Neural cell (in vitro differentiated cells): ENCODE data around the gene DNAAF5. TPM values are rescaled to one million over a fixed set of nuclear protein-coding genes. Genes with fewer than 3 reads are reported as not detected.

ENCODE experiments used
- H2AFZ ChIP-seq: fragments of 200-600, 300-800 bp; sonication (generic), shearing (Covaris generic); 2 replicates; pipeline ENCODE4 v1.6.0; 2014; ENCODE audit warnings: low read depth, mild to moderate bottlenecking, antibody characterized with exemption, low read length, moderate library complexity
- H3F3A ChIP-seq: fragments of 200-600 bp; shearing (Covaris generic); 2 replicates; pipeline ENCODE4 v1.6.1; 2016; ENCODE audit warnings: mild to moderate bottlenecking, moderate library complexity, mixed read lengths, antibody characterized with exemption, low read length; ENCODE audit not compliant: insufficient read depth, poor library complexity, severe bottlenecking
- H3K27ac ChIP-seq: fragments of 200-600, 300-800 bp; sonication (generic), shearing (Covaris generic); 2 replicates; pipeline ENCODE4 v1.5.1; 2014; ENCODE audit warnings: mild to moderate bottlenecking, low read length, moderate library complexity
- H3K27me3 ChIP-seq: fragments of 300-800, 200-600 bp; sonication (generic), shearing (Covaris generic); 2 replicates; pipeline ENCODE4 v1.6.0; 2014; ENCODE audit warnings: mild to moderate bottlenecking, low read depth, low read length, moderate library complexity; ENCODE audit not compliant: insufficient read depth
- H3K36me3 ChIP-seq: fragments of 300-800, 200-600 bp; sonication (generic), shearing (Covaris generic); 2 replicates; pipeline ENCODE4 v1.5.1; 2014; ENCODE audit warnings: mild to moderate bottlenecking, antibody characterized with exemption, low read length, moderate library complexity; ENCODE audit not compliant: insufficient read depth
- H3K4me2 ChIP-seq: fragments of 300-800, 200-600 bp; sonication (generic), shearing (Covaris generic); 2 replicates; pipeline ENCODE4 v1.6.0; 2014; ENCODE audit warnings: mild to moderate bottlenecking, low read length
- H3K4me3 ChIP-seq: fragments of 300-800, 200-600 bp; sonication (generic), shearing (Covaris generic); 2 replicates; pipeline ENCODE4 v1.5.1; 2014; ENCODE audit warnings: mild to moderate bottlenecking, low read length, moderate library complexity
- H3K79me2 ChIP-seq: fragments of 200-600 bp; shearing (Covaris generic); replicated peaks from 2 replicates; pipeline ENCODE4 v1.6.0; 2014; ENCODE audit warnings: mild to moderate bottlenecking, low read length, moderate library complexity; ENCODE audit not compliant: insufficient read depth
- H3K9ac ChIP-seq: fragments of 300-800, 200-600 bp; sonication (generic), shearing (Covaris generic); 2 replicates; pipeline ENCODE4 v1.6.1; 2016; ENCODE audit warnings: mild to moderate bottlenecking, low read length, mixed read lengths
- H3K9me2 ChIP-seq: fragments of 200-600 bp; shearing (Covaris generic); 2 replicates; pipeline ENCODE4 v1.6.1; 2016; ENCODE audit warnings: mild to moderate bottlenecking, low read length, mixed read lengths; ENCODE audit not compliant: insufficient read depth
- H3K9me3 ChIP-seq: fragments of 200-600, 300-800 bp; sonication (generic), shearing (Covaris generic); 2 replicates; pipeline ENCODE4 v1.6.1; 2016; ENCODE audit warnings: mild to moderate bottlenecking, mixed run types, low read length, moderate library complexity, mixed read lengths
- H4K20me1 ChIP-seq: fragments of 200-600 bp; shearing (Covaris generic); 2 replicates; pipeline ENCODE4 v1.6.1; 2016; ENCODE audit warnings: mild to moderate bottlenecking, mixed run types; ENCODE audit not compliant: insufficient read depth
- CTCF ChIP-seq: fragments of 450-650 bp; IDR thresholded peaks from 2 replicates; pipeline ENCODE4 v1.5.1; 2014; ENCODE audit warnings: antibody characterized with exemption, mild to moderate bottlenecking, moderate library complexity; ENCODE audit not compliant: poor library complexity, severe bottlenecking
- EP300 ChIP-seq: fragments of 450-650 bp; conservative IDR thresholded peaks from 2 replicates; pipeline ENCODE4 v1.6.1; 2014; ENCODE audit warnings: antibody characterized with exemption, mild to moderate bottlenecking, moderate library complexity; ENCODE audit not compliant: poor library complexity, severe bottlenecking
- EZH2 ChIP-seq: fragments of 200-600, 300-800 bp; shearing (Covaris generic), sonication (generic); IDR thresholded peaks from 2 replicates; pipeline ENCODE4 v1.6.1; 2014; ENCODE audit warnings: antibody characterized with exemption, low read length, borderline replicate concordance, mild to moderate bottlenecking; ENCODE audit not compliant: insufficient read depth, poor library complexity, severe bottlenecking
- MXI1 ChIP-seq: fragments of 450-650 bp; conservative IDR thresholded peaks from 2 replicates; pipeline ENCODE4 v1.6.1; 2014; ENCODE audit warnings: antibody characterized with exemption, mild to moderate bottlenecking; ENCODE audit not compliant: poor library complexity, severe bottlenecking
- POLR2AphosphoS5 ChIP-seq: IDR thresholded peaks from 2 replicates; pipeline ENCODE4 v1.6.1; 2012
- RAD21 ChIP-seq: fragments of 450-650 bp; conservative IDR thresholded peaks from 2 replicates; pipeline ENCODE4 v1.6.1; 2014; ENCODE audit warnings: antibody characterized with exemption, mild to moderate bottlenecking, moderate library complexity
- REST ChIP-seq: IDR thresholded peaks from 2 replicates; pipeline ENCODE4 v1.6.1; 2012; ENCODE audit warnings: borderline replicate concordance
- SMC3 ChIP-seq: fragments of 450-650 bp; conservative IDR thresholded peaks from 2 replicates; pipeline ENCODE4 v1.6.1; 2014; ENCODE audit warnings: antibody characterized with exemption, mild to moderate bottlenecking, moderate library complexity; ENCODE audit not compliant: poor library complexity
- TAF1 ChIP-seq: IDR thresholded peaks from 2 replicates; pipeline ENCODE4 v1.6.1; 2012; ENCODE audit warnings: low read depth
- polyA plus RNA-seq: library from polyadenylated mRNA; depleted of rRNA; stranded (reverse); fragments of >200 nt; gene quantifications from 2 replicates; pipeline ENCODE4 v1.2.3, GENCODE V29; 2014

DNAAF5 gene
- polyA plus RNA-seq, 1 donor from 2014 or later = 5.3 TPM

- Histone ChIP-seq H4K20me1 (no peaks in the 10 kb centered on the region), H3K79me2 (peaks cover 54% of the 10 kb centered on the region), H3F3A (no peaks in the 10 kb centered on the region), H3K27me3 (no peaks in the 10 kb centered on the region), H3K4me2 (no peak within 1 kb of the TSS), H3K9me3 (no peaks in the 10 kb centered on the region), H3K27ac (no peak within 1 kb of the TSS), H3K9me2 (no peaks in the 10 kb centered on the region), H3K9ac (no peak within 1 kb of the TSS), H2AFZ (no peak within 1 kb of the TSS), H3K36me3 (no peaks in the 10 kb centered on the region), H3K4me3 (no peak within 1 kb of the TSS)
- no peak for TF ChIP-seq CTCF
- TF ChIP-seq POLR2AphosphoS5 = no peak
- TF ChIP-seq MXI1 = no peak
- no peak for TF ChIP-seq SMC3
- TF ChIP-seq EZH2 = no peak
- no peak for TF ChIP-seq RAD21
- no peak for TF ChIP-seq EP300
- no peak for TF ChIP-seq TAF1
- no peak for TF ChIP-seq REST
These were observed 105.9 kb downstream of the DNAAF5 start, which contains the start of gene SUN1 for GRCh38 chr7:832167-832967. Gene SUN1 (plus strand): TSS chr7:832476. CDS start chr7:832525, 49 bp downstream.

GRCh38 chr7:832968-833424, 106.5 kb downstream of the DNAAF5 start:
- Histone ChIP-seq H3K9me3 (no peaks in the 10 kb centered on the region), H3K36me3 (no peaks in the 10 kb centered on the region), H3F3A (no peaks in the 10 kb centered on the region), H4K20me1 (no peaks in the 10 kb centered on the region), H3K27me3 (no peaks in the 10 kb centered on the region), H3K79me2 (peaks cover 49% of the 10 kb centered on the region), H3K9ac (no peak overlapping the region), H3K27ac (no peak overlapping the region), H3K4me3 (no peak overlapping the region), H3K4me2 (no peak overlapping the region), H3K9me2 (no peaks in the 10 kb centered on the region), H2AFZ (no peak overlapping the region)
- TF ChIP-seq EP300 (no peak), TAF1 (no peak), RAD21 (no peak), POLR2AphosphoS5 (no peak), MXI1 (no peak), SMC3 (no peak), EZH2 (no peak), CTCF (no peak), REST (no peak)
